Uterus (tissue), 2 donors: ENCODE results near the gene SELENOH.

ENCODE experiments used
- POLR2A ChIP-seq, 2 donors: fragments of 450-650 bp; IDR thresholded peaks; one replicate each; pipeline ENCODE4 v1.6.1; 2016; ENCODE audit warnings: antibody characterized with exemption in 2 of 2, mild to moderate bottlenecking in 1 of 2, moderate library complexity in 1 of 2
- TF ChIP-seq, protein P1 (sequence below), 4 experiments: fragments of 200-600 bp in 2 of 4; fragments of 450-650 bp in 2 of 4; sonication (generic) in 2 of 4; IDR thresholded peaks; one replicate each; pipeline ENCODE4 v1.5.1; 2016 to 2019; ENCODE audit warnings: antibody characterized with exemption in 4 of 4, mild to moderate bottlenecking in 2 of 4, moderate library complexity in 1 of 4

DNA sequence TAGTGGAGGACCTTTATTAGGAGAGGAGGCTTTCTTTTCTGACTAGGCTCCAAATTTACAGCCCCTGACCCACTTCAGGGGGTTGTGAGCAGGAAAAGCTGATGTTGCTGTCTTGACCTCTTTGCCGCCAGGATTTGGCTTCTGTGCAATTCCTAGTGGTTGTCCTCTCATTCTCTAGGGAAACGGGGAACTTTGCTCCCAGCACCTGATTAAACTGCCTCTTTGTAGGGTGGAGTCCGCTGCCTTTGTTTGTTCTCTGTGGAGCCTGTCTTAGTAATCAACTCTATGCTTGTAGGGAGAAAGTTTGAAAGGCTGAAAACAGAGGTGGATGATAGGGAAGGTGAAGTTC is 36.7 kb downstream of the SELENOH start:
- TF ChIP-seq, protein P1, sequence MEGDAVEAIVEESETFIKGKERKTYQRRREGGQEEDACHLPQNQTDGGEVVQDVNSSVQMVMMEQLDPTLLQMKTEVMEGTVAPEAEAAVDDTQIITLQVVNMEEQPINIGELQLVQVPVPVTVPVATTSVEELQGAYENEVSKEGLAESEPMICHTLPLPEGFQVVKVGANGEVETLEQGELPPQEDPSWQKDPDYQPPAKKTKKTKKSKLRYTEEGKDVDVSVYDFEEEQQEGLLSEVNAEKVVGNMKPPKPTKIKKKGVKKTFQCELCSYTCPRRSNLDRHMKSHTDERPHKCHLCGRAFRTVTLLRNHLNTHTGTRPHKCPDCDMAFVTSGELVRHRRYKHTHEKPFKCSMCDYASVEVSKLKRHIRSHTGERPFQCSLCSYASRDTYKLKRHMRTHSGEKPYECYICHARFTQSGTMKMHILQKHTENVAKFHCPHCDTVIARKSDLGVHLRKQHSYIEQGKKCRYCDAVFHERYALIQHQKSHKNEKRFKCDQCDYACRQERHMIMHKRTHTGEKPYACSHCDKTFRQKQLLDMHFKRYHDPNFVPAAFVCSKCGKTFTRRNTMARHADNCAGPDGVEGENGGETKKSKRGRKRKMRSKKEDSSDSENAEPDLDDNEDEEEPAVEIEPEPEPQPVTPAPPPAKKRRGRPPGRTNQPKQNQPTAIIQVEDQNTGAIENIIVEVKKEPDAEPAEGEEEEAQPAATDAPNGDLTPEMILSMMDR (IDR thresholded peaks at IDR 0.05), result no peak
- TF ChIP-seq POLR2A (IDR thresholded peaks at IDR 0.05), result no peak
